Type B pancreatic cell (in vitro differentiated cells): Measurements from ENCODE around the gene FOXB2. TPM values are rescaled to one million over a fixed set of nuclear protein-coding genes. Genes with fewer than 3 reads are reported as not detected.

Source experiments
- DNase-seq: peaks from one replicate; pipeline ENCODE4 v3.0.0; 2021; ENCODE audit warnings: mixed read lengths; ENCODE audit not compliant: unreplicated experiment; ENCODE audit errors: extremely low spot score
- H3K27ac Mint-ChIP-seq: 2 replicates; pipeline ENCODE4 v1.8.0; 2021; ENCODE audit warnings: mild to moderate bottlenecking, mixed read lengths
- H3K27me3 Mint-ChIP-seq: 2 replicates; pipeline ENCODE4 v1.8.0; 2021; ENCODE audit warnings: mixed read lengths
- H3K36me3 Mint-ChIP-seq: 2 replicates; pipeline ENCODE4 v1.8.0; 2021; ENCODE audit warnings: mixed read lengths
- H3K4me1 Mint-ChIP-seq: one replicate; pipeline ENCODE4 v1.8.0; 2021; ENCODE audit warnings: mixed read lengths; ENCODE audit not compliant: unreplicated experiment
- H3K4me3 Mint-ChIP-seq: 2 replicates; pipeline ENCODE4 v1.8.0; 2021; ENCODE audit warnings: mild to moderate bottlenecking, mixed read lengths
- H3K9me3 Mint-ChIP-seq: 2 replicates; pipeline ENCODE4 v1.8.0; 2021; ENCODE audit warnings: mixed read lengths
- total RNA-seq: library from RNA; stranded (reverse); gene quantifications from 2 replicates; pipeline ENCODE4 v1.2.1, GENCODE V29; 2021; ENCODE audit warnings: low replicate concordance
- TF ChIP-seq, protein P1 (sequence below): fragments of 200-600 bp; sonication (generic); conservative IDR thresholded peaks from 2 replicates; pipeline ENCODE4 v1.5.0; 2021; ENCODE audit warnings: antibody characterized with exemption, mild to moderate bottlenecking

FOXB2 gene
- total RNA-seq, 1 donor from 2014 or later: 0.24 TPM

DNA sequence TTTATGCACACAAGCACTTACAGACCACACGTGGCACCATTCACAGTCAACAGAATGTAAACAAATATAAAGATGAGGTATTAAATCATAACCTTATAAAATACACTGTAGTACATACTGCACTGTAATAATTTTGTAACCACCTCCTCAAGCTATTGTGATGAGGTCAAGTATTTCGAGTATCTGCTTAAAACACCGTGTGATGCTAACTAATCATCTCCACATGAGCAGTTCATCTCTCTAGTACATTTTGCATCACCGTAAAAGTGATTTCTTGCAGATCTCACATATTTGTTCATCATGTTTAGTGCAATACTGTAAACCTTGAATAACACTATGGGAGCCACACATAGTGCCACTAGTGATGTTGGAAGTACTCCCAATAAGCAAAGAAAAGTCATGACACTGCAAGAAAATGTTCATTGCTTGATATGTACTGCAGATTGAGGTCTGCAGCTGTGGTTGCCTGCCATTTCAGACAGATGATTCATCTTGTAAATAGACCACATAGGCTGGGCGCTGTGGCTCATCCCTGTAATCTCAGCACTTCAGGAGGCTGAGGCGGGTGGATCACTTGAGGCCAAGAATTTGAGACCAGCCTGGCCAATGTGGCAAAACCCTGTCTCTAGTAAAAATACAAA is 44.3 kb downstream of the FOXB2 start:
- no peaks in the 10 kb centered on the region for H3K36me3 Mint-ChIP-seq
- no peaks in the 10 kb centered on the region for H3K9me3 Mint-ChIP-seq
- no peak overlapping the region for H3K4me3 Mint-ChIP-seq
- no peaks in the 10 kb centered on the region for H3K4me1 Mint-ChIP-seq
- H3K27me3 Mint-ChIP-seq: peaks cover 12% of the 10 kb centered on the region
- DNase-seq: no peak
- TF ChIP-seq, protein P1, sequence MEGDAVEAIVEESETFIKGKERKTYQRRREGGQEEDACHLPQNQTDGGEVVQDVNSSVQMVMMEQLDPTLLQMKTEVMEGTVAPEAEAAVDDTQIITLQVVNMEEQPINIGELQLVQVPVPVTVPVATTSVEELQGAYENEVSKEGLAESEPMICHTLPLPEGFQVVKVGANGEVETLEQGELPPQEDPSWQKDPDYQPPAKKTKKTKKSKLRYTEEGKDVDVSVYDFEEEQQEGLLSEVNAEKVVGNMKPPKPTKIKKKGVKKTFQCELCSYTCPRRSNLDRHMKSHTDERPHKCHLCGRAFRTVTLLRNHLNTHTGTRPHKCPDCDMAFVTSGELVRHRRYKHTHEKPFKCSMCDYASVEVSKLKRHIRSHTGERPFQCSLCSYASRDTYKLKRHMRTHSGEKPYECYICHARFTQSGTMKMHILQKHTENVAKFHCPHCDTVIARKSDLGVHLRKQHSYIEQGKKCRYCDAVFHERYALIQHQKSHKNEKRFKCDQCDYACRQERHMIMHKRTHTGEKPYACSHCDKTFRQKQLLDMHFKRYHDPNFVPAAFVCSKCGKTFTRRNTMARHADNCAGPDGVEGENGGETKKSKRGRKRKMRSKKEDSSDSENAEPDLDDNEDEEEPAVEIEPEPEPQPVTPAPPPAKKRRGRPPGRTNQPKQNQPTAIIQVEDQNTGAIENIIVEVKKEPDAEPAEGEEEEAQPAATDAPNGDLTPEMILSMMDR: no peak
- H3K27ac Mint-ChIP-seq: no peak overlapping the region

DNA sequence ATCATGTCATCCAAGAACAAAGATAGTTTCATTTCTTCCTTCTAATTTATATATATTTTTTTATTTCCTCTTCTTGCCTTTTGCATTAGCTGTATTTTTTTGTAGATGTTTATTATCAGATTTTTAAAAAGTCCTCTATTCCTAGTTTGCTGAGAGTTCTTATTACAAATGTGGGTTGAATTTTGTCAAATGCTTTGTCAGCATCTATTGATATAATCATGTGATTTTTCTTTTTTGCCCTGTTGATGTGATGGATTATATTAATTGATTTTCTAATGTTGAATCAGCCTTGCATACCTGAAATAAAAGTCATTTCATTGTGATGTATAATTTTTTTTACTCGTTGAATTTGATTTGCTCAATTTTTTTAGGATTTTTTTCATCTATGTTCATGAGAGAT is 46.9 kb downstream of the FOXB2 start:
- Mint-ChIP-seq H3K27me3 (peaks cover 3% of the 10 kb centered on the region), H3K36me3 (no peaks in the 10 kb centered on the region), H3K4me3 (no peak overlapping the region), H3K4me1 (no peaks in the 10 kb centered on the region), H3K9me3 (no peaks in the 10 kb centered on the region), H3K27ac (no peak overlapping the region)
- DNase-seq: no peak
- TF ChIP-seq, protein P1: no peak

Other genes with a start within 250 kb of the FOXB2 start
- gene PRUNE2, start 113.5 kb upstream of the FOXB2 start, total RNA-seq: 3.3 and 6.9 TPM in 2 replicates
- gene VPS13A, start 157.9 kb downstream of the FOXB2 start, total RNA-seq: 30.5 and 41.3 TPM in 2 replicates